SK-N-SH (cell line): ENCODE data around the gene TM7SF2. TPM values are rescaled to one million over a fixed set of nuclear protein-coding genes. Genes with fewer than 3 reads are reported as not detected.

Experiments used
- CTCF ChIA-PET: fragments of 300-600, 350-600 bp; formaldehyde crosslinking; extraction: SDS; loops from one replicate; lab custom pipeline; 2021; lab: Yijun Ruan, JAX
- POLR2A ChIA-PET: fragments of 350-600 bp; sonication (Branson Sonifier 250); formaldehyde crosslinking; extraction: SDS; loops from one replicate; lab custom pipeline; 2020; ENCODE audit warnings: antibody characterized with exemption, inconsistent platforms; lab: Yijun Ruan, JAX
- DNase-seq: peaks from one replicate; pipeline ENCODE4 v3.0.0; 2012
- H2AFZ ChIP-seq: fragments of 200-600 bp; sonication (generic); 2 replicates; pipeline ENCODE4 v1.8.1; 2016; ENCODE audit warnings: antibody characterized with exemption, mild to moderate bottlenecking, low read depth
- H3F3A ChIP-seq: fragments of 200-600 bp; sonication (generic); replicated peaks from 2 replicates; pipeline ENCODE3; 2016; ENCODE audit warnings: antibody characterized with exemption, mild to moderate bottlenecking; ENCODE audit not compliant: insufficient read depth
- H3K27ac ChIP-seq, 2 experiments: fragments of 200-500 bp in 1 of 2; fragments of 200-600 bp in 1 of 2; sonication (Bioruptor generic) in 1 of 2; sonication (generic), shearing (Covaris generic) in 1 of 2; 2 replicates each; pipeline versions ENCODE4 v1.5.1 to v1.6.1; 2014 to 2016; ENCODE audit warnings: low read depth in 2 of 2, inconsistent platforms in 1 of 2, low read length in 1 of 2, mild to moderate bottlenecking in 1 of 2, mixed read lengths in 1 of 2
- H3K27me3 ChIP-seq: fragments of 200-600 bp; sonication (generic), shearing (Covaris generic); 2 replicates; pipeline ENCODE4 v1.6.1; 2016; ENCODE audit warnings: mixed run types; ENCODE audit not compliant: insufficient read depth
- H3K36me3 ChIP-seq, 2 experiments: fragments of 200-500 bp in 1 of 2; fragments of 200-600 bp in 1 of 2; sonication (Bioruptor generic) in 1 of 2; sonication (generic) in 1 of 2; replicated peaks in 1 of 2; 2 replicates each; pipeline versions ENCODE3 to v1.5.1; 2014 to 2016; ENCODE audit warnings: low read length in 1 of 2, mild to moderate bottlenecking in 1 of 2; ENCODE audit not compliant: insufficient read depth in 2 of 2, control insufficient read depth in 1 of 2
- H3K4me1 ChIP-seq, 2 experiments: fragments of 200-500 bp in 1 of 2; fragments of 200-600 bp in 1 of 2; sonication (Bioruptor generic) in 1 of 2; sonication (generic), shearing (Covaris generic) in 1 of 2; 2 replicates each; pipeline versions ENCODE4 v1.5.1 to v1.6.1; 2014 to 2016; ENCODE audit warnings: low read depth in 1 of 2, low read length in 1 of 2, mixed run types in 1 of 2; ENCODE audit not compliant: insufficient read depth in 2 of 2, control insufficient read depth in 1 of 2
- H3K4me2 ChIP-seq: fragments of 200-600 bp; sonication (generic), shearing (Covaris generic); 2 replicates; pipeline ENCODE4 v1.6.1; 2017; ENCODE audit warnings: mixed run types
- H3K4me3 ChIP-seq, 2 experiments: fragments of 200-500 bp in 1 of 2; fragments of 200-600 bp in 1 of 2; sonication (Bioruptor generic) in 1 of 2; sonication (generic), shearing (Covaris generic) in 1 of 2; 2 replicates each; pipeline versions ENCODE4 v1.5.1 to v1.8.1; 2014 to 2016; ENCODE audit warnings: low read depth in 2 of 2, inconsistent platforms in 1 of 2, low read length in 1 of 2, mild to moderate bottlenecking in 1 of 2, mixed read lengths in 1 of 2, moderate library complexity in 1 of 2
- H3K79me2 ChIP-seq: fragments of 200-600 bp; sonication (generic); 2 replicates; pipeline ENCODE4 v1.8.1; 2017; ENCODE audit warnings: mild to moderate bottlenecking; ENCODE audit not compliant: insufficient read depth
- H3K9ac ChIP-seq: fragments of 200-600 bp; sonication (generic); 2 replicates; pipeline ENCODE4 v1.6.1; 2017; ENCODE audit warnings: mixed run types
- H3K9me2 ChIP-seq: fragments of 200-600 bp; sonication (generic); 2 replicates; pipeline ENCODE4 v1.6.1; 2017; ENCODE audit warnings: mixed run types
- H3K9me3 ChIP-seq: fragments of 200-600 bp; sonication (generic); 2 replicates; pipeline ENCODE4 v1.6.1; 2017; ENCODE audit warnings: mixed run types, mild to moderate bottlenecking, moderate library complexity
- H4K20me1 ChIP-seq: fragments of 200-600 bp; sonication (generic); 2 replicates; pipeline ENCODE4 v1.6.1; 2017; ENCODE audit warnings: mild to moderate bottlenecking, mixed run types; ENCODE audit not compliant: insufficient read depth
- CHD2 ChIP-seq: fragments of 150-350 bp; IDR thresholded peaks from 2 replicates; pipeline ENCODE4 v1.6.1; 2018; ENCODE audit warnings: low read length; ENCODE audit not compliant: partially characterized antibody
- ELF1 ChIP-seq: IDR thresholded peaks from 2 replicates; pipeline ENCODE4 v1.4.0; 2012
- EP300 ChIP-seq, 2 experiments: IDR thresholded peaks; 2 replicates each; pipeline versions ENCODE4 v1.4.0 to v1.6.1; 2012; ENCODE audit warnings: borderline replicate concordance in 1 of 2, low read depth in 1 of 2, low read length in 1 of 2
- EZH2phosphoT487 ChIP-seq: fragments of 200-600 bp; sonication (generic); IDR thresholded peaks from 2 replicates; pipeline ENCODE4 v1.6.1; 2017; ENCODE audit warnings: low read depth, mixed run types, mild to moderate bottlenecking, antibody characterized with exemption, moderate library complexity, borderline replicate concordance
- FOSL2 ChIP-seq: IDR thresholded peaks from 2 replicates; pipeline ENCODE4 v1.4.0; 2012; ENCODE audit warnings: low read depth, mild to moderate bottlenecking, moderate library complexity, borderline replicate concordance
- GABPA ChIP-seq: IDR thresholded peaks from 2 replicates; pipeline ENCODE4 v1.4.0; 2012; ENCODE audit warnings: low read depth, mild to moderate bottlenecking
- NRF1 ChIP-seq: IDR thresholded peaks from 2 replicates; pipeline ENCODE4 v1.6.1; 2012; ENCODE audit warnings: low read depth, mild to moderate bottlenecking, low read length
- PBX3 ChIP-seq: IDR thresholded peaks from 2 replicates; pipeline ENCODE4; 2012
- POLR2AphosphoS5 ChIP-seq: IDR thresholded peaks from 2 replicates; pipeline ENCODE4 v1.6.1; 2012; ENCODE audit warnings: low read depth, low read length
- RAD21 ChIP-seq: IDR thresholded peaks from 2 replicates; pipeline ENCODE4 v1.6.1; 2012; ENCODE audit warnings: mild to moderate bottlenecking, low read length
- RCOR1 ChIP-seq: fragments of 150-350 bp; IDR thresholded peaks from 2 replicates; pipeline ENCODE4 v1.6.1; 2017; ENCODE audit warnings: antibody characterized with exemption, low read length
- RFX5 ChIP-seq: IDR thresholded peaks from 2 replicates; pipeline ENCODE4 v1.6.1; 2012; ENCODE audit warnings: mild to moderate bottlenecking, improper control_type of control experiment, low read length
- SMC3 ChIP-seq: IDR thresholded peaks from 2 replicates; pipeline ENCODE4 v1.6.1; 2012; ENCODE audit warnings: low read depth, low read length, improper control_type of control experiment
- TCF12 ChIP-seq: IDR thresholded peaks from 2 replicates; pipeline ENCODE4 v1.4.0; 2012
- USF2 ChIP-seq: fragments of 150-350 bp; IDR thresholded peaks from 2 replicates; pipeline ENCODE4 v1.6.1; 2017; ENCODE audit warnings: antibody characterized with exemption, low read length, low read depth, borderline replicate concordance
- YY1 ChIP-seq: IDR thresholded peaks from 2 replicates; pipeline ENCODE4 v1.4.0; 2012; ENCODE audit warnings: low read depth, mild to moderate bottlenecking
- WGBS: methylation state at CpG from one replicate; pipeline ENCODE4 v1.1.6; 2017; ENCODE audit warnings: low lambda C conversion rate; 5-methylcytosine and 5-hydroxymethylcytosine counted together
- polyA plus RNA-seq, 3 experiments: library from polyadenylated mRNA; depleted of rRNA; stranded (reverse); fragments of >200 nt; gene quantifications; 2 replicates each; pipeline ENCODE4 v1.2.3, GENCODE V29; 2012
- TF ChIP-seq, protein P1 (sequence below): fragments of 150-350 bp; IDR thresholded peaks from 2 replicates; pipeline ENCODE4 v1.6.1; 2016; ENCODE audit warnings: mild to moderate bottlenecking, low read depth, low read length
- TF ChIP-seq, protein P2 (sequence below): IDR thresholded peaks from 2 replicates; pipeline ENCODE4 v1.4.0; 2012; ENCODE audit warnings: low read depth
- TF ChIP-seq, protein P3 (sequence below): IDR thresholded peaks from 2 replicates; pipeline ENCODE4 v1.4.0; 2012; ENCODE audit warnings: low read depth, borderline replicate concordance
- TF ChIP-seq, protein P4 (sequence below): fragments of 200-600 bp; sonication (generic); IDR thresholded peaks from 2 replicates; pipeline ENCODE4 v1.6.1; 2017; ENCODE audit warnings: antibody characterized with exemption, mild to moderate bottlenecking, moderate library complexity

The TM7SF2 gene
- polyA plus RNA-seq, 1 of the 3 experiments (the other 2 are of a cell fraction), result 87.8 TPM

DNA sequence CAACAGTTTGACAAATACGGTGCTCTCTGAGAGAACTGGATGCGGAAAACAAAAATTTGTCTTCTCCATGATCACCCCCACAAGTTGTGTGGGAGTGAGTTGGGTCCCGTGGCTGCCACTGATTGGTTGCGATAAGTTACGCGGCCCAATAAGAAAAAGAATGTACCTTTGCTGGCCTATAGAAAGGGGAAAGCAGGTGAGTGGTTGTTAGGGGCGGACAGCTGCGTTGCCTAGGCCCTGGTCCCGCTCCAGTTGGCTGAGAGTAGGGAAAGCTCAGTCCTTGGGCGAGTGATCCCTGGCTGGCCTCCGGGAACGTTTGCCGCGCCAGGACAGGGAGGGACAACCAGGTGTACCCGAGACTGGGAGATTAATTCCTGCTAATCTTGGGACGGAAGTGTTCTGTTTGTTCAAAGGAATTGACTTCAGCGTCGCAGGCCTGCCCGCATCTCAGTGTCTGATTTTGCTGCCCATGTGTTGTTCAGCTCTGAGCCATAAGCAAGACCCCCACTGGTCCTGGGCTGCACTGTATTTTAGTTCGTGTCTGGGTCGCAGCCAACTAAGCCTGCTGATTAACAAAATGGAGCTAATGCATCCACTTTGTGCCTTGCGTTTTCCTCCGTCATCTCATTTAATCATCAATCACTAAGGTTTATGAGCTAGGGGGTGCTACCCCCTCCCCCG, 23.4 kb downstream of the TM7SF2 start (continued):
- TF ChIP-seq, protein P1, sequence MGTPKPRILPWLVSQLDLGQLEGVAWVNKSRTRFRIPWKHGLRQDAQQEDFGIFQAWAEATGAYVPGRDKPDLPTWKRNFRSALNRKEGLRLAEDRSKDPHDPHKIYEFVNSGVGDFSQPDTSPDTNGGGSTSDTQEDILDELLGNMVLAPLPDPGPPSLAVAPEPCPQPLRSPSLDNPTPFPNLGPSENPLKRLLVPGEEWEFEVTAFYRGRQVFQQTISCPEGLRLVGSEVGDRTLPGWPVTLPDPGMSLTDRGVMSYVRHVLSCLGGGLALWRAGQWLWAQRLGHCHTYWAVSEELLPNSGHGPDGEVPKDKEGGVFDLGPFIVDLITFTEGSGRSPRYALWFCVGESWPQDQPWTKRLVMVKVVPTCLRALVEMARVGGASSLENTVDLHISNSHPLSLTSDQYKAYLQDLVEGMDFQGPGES, result peak; percentile 51; the same call in 1 of the 2 replicates
- TF ChIP-seq TCF12 (no peak), POLR2AphosphoS5 (peak; percentile 80)
- TF ChIP-seq, protein P2, sequence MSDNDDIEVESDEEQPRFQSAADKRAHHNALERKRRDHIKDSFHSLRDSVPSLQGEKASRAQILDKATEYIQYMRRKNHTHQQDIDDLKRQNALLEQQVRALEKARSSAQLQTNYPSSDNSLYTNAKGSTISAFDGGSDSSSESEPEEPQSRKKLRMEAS, result no peak

GRCh38 chr11:65135633-65136145, 24.0 kb downstream of the TM7SF2 start:
- Histone ChIP-seq H3K4me3 (peak overlapping the region; percentile 88 to 96), H3K79me2 (peaks cover 28% of the 10 kb centered on the region; the same call in 1 of the 2 replicates), H4K20me1 (no peaks in the 10 kb centered on the region; the same call in 1 of the 2 replicates), H2AFZ (peak overlapping the region; percentile 53), H3F3A (no peaks in the 10 kb centered on the region), H3K27me3 (no peaks in the 10 kb centered on the region), H3K27ac (peak overlapping the region; percentile 95 to 99; a peak in 3 of 4 replicates), H3K4me2 (peak overlapping the region; percentile 92), H3K9me3 (no peaks in the 10 kb centered on the region), H3K36me3 (peaks cover 15 to 19% of the 10 kb centered on the region in 2 experiments), H3K9ac (peak overlapping the region; percentile 95; the same call in 1 of the 2 replicates), H3K9me2 (no peaks in the 10 kb centered on the region), H3K4me1 (peaks cover 0 to 28% of the 10 kb centered on the region in 2 experiments; a peak in 2 of 4 replicates)
- POLR2A ChIA-PET, result interaction anchor here (0.6 to 2.9 kb wide), 12 partner anchors 10 to 363 kb away, joined by 3 to 25 read pairs (median 4); partner anchors contain the start of genes CAPN1, FAU, MALAT1 and MRPL49
- CTCF ChIA-PET, result interaction anchor here (0.8 to 4.2 kb wide), 14 partner anchors 13 to 406 kb away, joined by 3 to 27 read pairs (median 4); partner anchors contain the start of genes ARL2, CAPN1, CDC42EP2 and FAU
- no peak for DNase-seq
- 49% methylated on average over 11 of the region's 11 CpGs for WGBS
- no peak for TF ChIP-seq SMC3
- TF ChIP-seq NRF1, result no peak
- no peak for TF ChIP-seq YY1
- no peak for TF ChIP-seq PBX3
- no peak for TF ChIP-seq RCOR1
- no peak for TF ChIP-seq CHD2
- TF ChIP-seq RFX5, result no peak
- TF ChIP-seq, protein P1, result no peak
- TF ChIP-seq, protein P2, result no peak
- no peak for TF ChIP-seq FOSL2
- TF ChIP-seq, protein P3, sequence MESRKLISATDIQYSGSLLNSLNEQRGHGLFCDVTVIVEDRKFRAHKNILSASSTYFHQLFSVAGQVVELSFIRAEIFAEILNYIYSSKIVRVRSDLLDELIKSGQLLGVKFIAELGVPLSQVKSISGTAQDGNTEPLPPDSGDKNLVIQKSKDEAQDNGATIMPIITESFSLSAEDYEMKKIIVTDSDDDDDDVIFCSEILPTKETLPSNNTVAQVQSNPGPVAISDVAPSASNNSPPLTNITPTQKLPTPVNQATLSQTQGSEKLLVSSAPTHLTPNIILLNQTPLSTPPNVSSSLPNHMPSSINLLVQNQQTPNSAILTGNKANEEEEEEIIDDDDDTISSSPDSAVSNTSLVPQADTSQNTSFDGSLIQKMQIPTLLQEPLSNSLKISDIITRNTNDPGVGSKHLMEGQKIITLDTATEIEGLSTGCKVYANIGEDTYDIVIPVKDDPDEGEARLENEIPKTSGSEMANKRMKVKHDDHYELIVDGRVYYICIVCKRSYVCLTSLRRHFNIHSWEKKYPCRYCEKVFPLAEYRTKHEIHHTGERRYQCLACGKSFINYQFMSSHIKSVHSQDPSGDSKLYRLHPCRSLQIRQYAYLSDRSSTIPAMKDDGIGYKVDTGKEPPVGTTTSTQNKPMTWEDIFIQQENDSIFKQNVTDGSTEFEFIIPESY, result no peak
- no peak for TF ChIP-seq EP300 (IDR thresholded peaks at IDR 0.05; ENCODE audit: borderline replicate concordance in 1 of 2, low read depth in 1 of 2, low read length in 1 of 2)
- no peak for TF ChIP-seq RAD21
- no peak for TF ChIP-seq GABPA
- TF ChIP-seq, protein P4, sequence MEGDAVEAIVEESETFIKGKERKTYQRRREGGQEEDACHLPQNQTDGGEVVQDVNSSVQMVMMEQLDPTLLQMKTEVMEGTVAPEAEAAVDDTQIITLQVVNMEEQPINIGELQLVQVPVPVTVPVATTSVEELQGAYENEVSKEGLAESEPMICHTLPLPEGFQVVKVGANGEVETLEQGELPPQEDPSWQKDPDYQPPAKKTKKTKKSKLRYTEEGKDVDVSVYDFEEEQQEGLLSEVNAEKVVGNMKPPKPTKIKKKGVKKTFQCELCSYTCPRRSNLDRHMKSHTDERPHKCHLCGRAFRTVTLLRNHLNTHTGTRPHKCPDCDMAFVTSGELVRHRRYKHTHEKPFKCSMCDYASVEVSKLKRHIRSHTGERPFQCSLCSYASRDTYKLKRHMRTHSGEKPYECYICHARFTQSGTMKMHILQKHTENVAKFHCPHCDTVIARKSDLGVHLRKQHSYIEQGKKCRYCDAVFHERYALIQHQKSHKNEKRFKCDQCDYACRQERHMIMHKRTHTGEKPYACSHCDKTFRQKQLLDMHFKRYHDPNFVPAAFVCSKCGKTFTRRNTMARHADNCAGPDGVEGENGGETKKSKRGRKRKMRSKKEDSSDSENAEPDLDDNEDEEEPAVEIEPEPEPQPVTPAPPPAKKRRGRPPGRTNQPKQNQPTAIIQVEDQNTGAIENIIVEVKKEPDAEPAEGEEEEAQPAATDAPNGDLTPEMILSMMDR, result no peak
- no peak for TF ChIP-seq ELF1
- TF ChIP-seq POLR2AphosphoS5, result no peak
- no peak for TF ChIP-seq EZH2phosphoT487
- no peak for TF ChIP-seq USF2
